Subcutaneous adipose tissue (tissue), 4 donors: ENCODE data around the gene GREB1L. TPM values are rescaled to one million over a fixed set of nuclear protein-coding genes. Genes with fewer than 3 reads are reported as not detected.

Experiments
- total RNA-seq, 4 donors: library from RNA; depleted of rRNA; stranded (reverse); fragments of >200 nt; gene quantifications; one replicate each; pipeline ENCODE4 v1.1.0, GENCODE V29; 2016
- TF ChIP-seq, protein P1 (sequence below): fragments of 450-650 bp; IDR thresholded peaks from one replicate; pipeline ENCODE4 v1.5.1; 2016; ENCODE audit warnings: low read depth, mild to moderate bottlenecking, control low read depth, antibody characterized with exemption, moderate library complexity

Gene GREB1L
- total RNA-seq, 4 donors from 2014 or later = 10.0 to 39.7 (median 26.0) TPM

DNA sequence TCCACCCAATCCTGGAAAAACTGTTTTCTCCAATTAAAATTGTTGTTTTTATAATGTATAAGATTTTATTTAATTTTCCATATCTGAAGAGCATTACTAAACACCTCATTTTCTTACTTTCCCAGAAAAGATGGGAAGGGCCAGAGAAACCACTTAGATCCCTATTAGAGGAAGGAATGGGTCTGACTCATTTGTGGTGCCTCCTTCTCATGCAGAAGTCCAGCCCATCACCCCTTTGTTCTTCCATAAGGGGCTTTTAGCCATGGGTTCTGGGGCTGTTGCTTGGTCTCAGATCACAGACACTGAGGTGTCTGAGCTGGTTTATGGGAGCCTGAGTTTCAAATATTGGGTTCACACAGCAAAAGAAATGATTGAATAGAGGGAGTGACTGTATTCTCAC lies 206.3 kb downstream of the GREB1L start:
- TF ChIP-seq, protein P1, sequence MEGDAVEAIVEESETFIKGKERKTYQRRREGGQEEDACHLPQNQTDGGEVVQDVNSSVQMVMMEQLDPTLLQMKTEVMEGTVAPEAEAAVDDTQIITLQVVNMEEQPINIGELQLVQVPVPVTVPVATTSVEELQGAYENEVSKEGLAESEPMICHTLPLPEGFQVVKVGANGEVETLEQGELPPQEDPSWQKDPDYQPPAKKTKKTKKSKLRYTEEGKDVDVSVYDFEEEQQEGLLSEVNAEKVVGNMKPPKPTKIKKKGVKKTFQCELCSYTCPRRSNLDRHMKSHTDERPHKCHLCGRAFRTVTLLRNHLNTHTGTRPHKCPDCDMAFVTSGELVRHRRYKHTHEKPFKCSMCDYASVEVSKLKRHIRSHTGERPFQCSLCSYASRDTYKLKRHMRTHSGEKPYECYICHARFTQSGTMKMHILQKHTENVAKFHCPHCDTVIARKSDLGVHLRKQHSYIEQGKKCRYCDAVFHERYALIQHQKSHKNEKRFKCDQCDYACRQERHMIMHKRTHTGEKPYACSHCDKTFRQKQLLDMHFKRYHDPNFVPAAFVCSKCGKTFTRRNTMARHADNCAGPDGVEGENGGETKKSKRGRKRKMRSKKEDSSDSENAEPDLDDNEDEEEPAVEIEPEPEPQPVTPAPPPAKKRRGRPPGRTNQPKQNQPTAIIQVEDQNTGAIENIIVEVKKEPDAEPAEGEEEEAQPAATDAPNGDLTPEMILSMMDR = no peak

DNA sequence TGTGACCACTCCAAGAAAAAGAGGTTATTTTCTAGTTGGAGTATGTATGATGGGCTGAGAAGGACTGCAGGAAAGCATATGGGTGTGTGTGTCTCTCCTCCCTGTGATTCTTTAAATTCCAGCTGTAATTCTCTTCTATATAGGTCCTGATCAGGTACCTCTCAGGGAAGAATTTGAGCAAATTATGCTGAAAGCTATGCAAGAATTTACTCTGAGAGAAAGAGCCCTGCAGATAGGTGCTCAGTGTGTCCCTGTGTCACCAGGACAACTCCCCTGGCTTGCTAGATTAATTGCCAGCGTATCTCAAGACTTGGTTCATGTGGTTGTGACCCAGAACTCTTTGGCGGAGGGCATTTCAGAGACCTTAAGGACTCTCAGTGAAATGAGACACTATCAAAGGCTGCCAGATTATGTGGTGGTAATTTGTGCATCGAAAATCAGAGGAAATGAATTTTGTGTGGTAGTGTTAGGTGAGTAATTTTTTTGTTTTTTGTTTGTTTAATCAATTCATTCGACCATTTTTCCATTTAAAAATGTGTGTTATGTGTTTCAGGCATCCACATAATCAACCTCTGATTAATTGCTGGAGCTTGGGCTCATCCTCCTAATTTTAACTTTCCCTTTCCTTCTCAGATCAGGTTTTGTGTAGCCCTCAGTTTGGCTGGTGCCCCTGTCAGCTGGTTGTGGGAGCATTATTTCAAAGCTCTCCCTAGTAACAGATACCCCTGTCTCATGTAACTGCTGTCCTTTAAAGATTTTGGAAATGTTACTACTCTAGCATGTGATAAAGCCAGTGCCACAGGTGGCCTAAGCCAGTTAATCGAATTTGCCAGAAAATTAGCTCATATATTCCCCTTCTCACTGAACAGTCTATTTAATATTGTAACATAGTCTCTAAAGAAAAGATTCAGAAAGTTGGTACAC lies 207.6 kb downstream of the GREB1L start:
- TF ChIP-seq, protein P1 = no peak

DNA sequence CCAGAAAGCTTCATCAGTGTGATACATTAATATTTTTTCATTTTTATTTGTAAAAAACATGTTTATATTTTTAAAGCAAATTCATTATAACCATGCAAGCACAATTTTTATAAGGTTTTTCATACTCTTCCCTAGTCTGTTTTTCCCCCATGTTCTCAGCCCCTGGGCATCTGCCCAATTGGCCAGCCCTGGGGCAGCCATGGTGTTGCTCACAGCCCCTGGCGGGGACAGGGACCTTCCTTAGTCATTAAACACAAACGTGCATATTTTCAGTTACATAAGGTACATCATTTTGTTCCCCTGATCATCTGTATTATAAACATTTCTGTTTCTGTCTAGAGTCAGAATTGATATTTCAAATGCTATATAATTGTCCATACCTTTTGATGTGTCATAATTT lies 208.5 kb downstream of the GREB1L start:
- TF ChIP-seq, protein P1 = no peak

DNA sequence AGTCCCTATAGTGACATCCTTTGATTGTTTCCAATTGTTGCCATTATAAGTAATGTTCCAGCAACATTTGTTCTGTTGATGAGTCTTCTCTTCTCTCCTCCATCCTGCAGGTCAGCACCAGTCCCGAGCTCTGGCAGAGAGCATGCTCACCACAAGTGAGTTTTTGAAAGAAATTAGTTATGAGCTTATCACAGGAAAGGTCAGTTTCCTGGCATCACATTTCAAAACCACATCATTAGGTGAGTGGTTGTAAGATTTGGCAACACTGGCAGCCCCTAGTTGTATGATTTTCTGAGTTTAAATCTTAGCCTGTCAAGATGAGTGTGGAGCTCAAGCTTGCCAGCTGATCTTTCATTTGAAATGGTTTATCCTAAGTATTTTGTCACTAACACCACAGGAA lies 208.9 kb downstream of the GREB1L start:
- TF ChIP-seq, protein P1 = no peak

DNA sequence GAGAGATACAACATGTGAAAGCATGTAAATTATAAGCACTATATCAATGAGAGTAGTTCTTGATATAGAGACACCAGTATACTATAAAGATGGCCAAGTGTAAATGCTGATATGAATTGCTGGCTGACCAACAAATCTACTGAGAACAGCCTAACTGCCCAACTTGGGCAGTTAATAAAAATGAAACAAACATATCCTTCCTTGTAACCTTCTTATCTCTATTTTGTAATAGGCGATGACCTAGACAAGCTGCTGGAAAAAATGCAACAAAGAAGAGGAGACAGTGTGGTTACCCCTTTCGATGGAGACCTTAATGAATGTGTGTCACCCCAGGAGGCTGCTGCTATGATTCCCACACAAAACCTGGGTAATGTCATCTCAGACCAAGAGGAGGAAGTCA lies 209.8 kb downstream of the GREB1L start:
- TF ChIP-seq, protein P1 = no peak

DNA sequence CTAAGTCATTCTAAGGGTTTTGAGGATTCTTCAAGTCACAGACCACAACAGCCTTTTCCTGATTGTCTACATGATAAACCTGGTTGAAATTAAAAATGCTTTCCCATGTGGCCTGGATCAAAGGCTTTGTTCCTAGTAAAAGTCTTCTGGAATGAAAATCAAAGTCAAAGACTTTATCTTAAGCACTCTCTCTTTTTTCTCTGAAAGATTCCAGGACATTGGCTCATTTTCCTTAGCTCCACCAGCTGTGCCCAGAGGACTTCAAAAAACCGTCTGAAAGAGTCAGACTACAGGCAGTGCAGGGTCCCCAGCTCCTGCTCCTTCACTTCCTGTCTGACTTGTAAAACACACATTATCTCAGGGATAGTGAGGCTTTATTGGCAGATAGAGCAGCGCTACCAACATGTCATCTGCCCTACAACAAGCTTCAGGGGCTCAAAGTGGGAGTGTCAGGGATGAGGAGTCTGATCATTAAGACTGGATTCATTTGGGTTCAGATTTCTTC lies 210.3 kb downstream of the GREB1L start:
- TF ChIP-seq, protein P1 = no peak

DNA sequence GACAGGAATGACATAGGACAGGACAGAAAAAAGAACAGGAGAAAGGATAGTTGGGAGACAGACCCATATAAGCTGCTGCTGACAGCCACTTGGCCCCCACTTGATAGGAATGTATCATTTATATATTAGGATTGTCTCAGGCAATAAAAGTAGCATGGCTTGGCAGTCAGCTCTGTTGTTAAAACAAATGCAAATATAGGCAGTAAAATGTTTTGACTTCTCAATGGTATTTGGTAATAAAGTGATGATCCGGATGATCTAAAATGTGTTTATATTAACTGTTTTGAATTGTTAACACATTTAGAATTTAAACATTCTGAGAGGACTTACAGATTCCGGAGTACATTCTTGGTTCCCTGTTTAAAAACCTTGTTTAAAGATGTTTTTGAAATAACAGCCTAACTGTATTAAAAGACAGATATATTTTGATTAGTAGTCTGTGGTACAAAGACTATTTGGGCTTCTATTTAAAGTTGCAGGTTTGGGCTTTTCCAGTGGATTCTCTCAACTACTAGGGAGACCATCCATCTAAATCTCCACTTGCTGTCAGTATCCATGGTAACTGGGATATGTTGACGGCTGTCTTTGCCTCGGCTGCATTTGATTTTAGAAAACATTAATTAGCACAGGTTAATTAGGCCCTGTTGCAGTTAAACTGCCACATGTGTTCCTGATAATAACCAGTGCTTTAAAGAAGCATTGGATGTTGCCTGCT lies 210.9 kb downstream of the GREB1L start:
- TF ChIP-seq, protein P1 = no peak
